Progenitor cell of endocrine pancreas (in vitro differentiated cells): ENCODE measurements around the gene RHOBTB1. TPM values are rescaled to one million over a fixed set of nuclear protein-coding genes. Genes with fewer than 3 reads are reported as not detected.

ENCODE experiments used
- DNase-seq: peaks from one replicate; pipeline ENCODE4 v3.0.0; 2021; ENCODE audit warnings: low spot score; ENCODE audit not compliant: unreplicated experiment
- H3K27ac Mint-ChIP-seq: 2 replicates; pipeline ENCODE4 v1.8.0; 2021; ENCODE audit warnings: mild to moderate bottlenecking, moderate library complexity, mixed read lengths
- H3K27me3 Mint-ChIP-seq: 2 replicates; pipeline ENCODE4 v1.8.0; 2021; ENCODE audit warnings: mixed read lengths
- H3K36me3 Mint-ChIP-seq: 2 replicates; pipeline ENCODE4 v1.8.0; 2022; ENCODE audit warnings: mixed read lengths; ENCODE audit not compliant: insufficient read depth
- H3K4me1 Mint-ChIP-seq: 2 replicates; pipeline ENCODE4 v1.8.0; 2021; ENCODE audit warnings: low read depth, mixed read lengths
- H3K4me3 Mint-ChIP-seq: 2 replicates; pipeline ENCODE4 v1.8.0; 2021; ENCODE audit warnings: low read depth, mild to moderate bottlenecking, moderate library complexity, mixed read lengths
- H3K9me3 Mint-ChIP-seq: 2 replicates; pipeline ENCODE4 v1.8.0; 2021; ENCODE audit warnings: low read depth, mixed read lengths
- total RNA-seq: library from RNA; stranded (reverse); gene quantifications from 2 replicates; pipeline ENCODE4 v1.2.1, GENCODE V29; 2021
- TF ChIP-seq, protein P1 (sequence below): fragments of 200-600 bp; sonication (generic); IDR thresholded peaks from one replicate; pipeline ENCODE4 v1.5.0; 2021; ENCODE audit warnings: antibody characterized with exemption, mild to moderate bottlenecking; ENCODE audit not compliant: unreplicated experiment

The RHOBTB1 gene
- total RNA-seq, 1 donor from 2014 or later = 21.7 TPM

GRCh38 chr10:60970526-60970925 is 26.5 kb upstream of the RHOBTB1 start:
- peaks cover 10% of the 10 kb centered on the region for H3K4me1 Mint-ChIP-seq
- H3K9me3 Mint-ChIP-seq = no peaks in the 10 kb centered on the region
- H3K4me3 Mint-ChIP-seq = no peak overlapping the region
- H3K36me3 Mint-ChIP-seq = no peaks in the 10 kb centered on the region
- H3K27ac Mint-ChIP-seq = no peak overlapping the region
- H3K27me3 Mint-ChIP-seq = no peaks in the 10 kb centered on the region
- DNase-seq = no peak
- TF ChIP-seq, protein P1, sequence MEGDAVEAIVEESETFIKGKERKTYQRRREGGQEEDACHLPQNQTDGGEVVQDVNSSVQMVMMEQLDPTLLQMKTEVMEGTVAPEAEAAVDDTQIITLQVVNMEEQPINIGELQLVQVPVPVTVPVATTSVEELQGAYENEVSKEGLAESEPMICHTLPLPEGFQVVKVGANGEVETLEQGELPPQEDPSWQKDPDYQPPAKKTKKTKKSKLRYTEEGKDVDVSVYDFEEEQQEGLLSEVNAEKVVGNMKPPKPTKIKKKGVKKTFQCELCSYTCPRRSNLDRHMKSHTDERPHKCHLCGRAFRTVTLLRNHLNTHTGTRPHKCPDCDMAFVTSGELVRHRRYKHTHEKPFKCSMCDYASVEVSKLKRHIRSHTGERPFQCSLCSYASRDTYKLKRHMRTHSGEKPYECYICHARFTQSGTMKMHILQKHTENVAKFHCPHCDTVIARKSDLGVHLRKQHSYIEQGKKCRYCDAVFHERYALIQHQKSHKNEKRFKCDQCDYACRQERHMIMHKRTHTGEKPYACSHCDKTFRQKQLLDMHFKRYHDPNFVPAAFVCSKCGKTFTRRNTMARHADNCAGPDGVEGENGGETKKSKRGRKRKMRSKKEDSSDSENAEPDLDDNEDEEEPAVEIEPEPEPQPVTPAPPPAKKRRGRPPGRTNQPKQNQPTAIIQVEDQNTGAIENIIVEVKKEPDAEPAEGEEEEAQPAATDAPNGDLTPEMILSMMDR = no peak

DNA sequence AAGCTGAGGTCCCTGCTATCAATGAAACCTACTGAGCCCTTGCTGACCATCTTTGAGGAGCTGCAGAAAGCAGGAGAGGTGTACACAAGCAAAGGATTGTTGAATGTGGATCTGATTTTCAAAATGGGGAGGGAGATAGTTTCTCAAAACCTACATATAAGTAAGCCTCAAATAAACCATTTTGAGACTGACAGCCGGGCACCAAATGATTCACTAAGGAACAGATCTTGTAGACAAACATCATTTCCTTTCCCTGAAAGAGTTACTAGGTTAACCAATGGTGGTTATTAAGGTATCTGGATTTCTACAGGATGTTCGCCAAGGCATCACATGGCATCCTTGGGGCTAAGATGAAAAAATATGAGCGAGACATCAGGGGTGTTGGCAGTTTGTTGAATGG is 24.5 kb upstream of the RHOBTB1 start:
- H3K9me3 Mint-ChIP-seq = no peaks in the 10 kb centered on the region
- H3K36me3 Mint-ChIP-seq = no peaks in the 10 kb centered on the region
- TF ChIP-seq, protein P1 = no peak
- DNase-seq = no peak
- H3K27ac Mint-ChIP-seq = no peak overlapping the region
- peaks cover 6% of the 10 kb centered on the region for H3K4me1 Mint-ChIP-seq
- no peak overlapping the region for H3K4me3 Mint-ChIP-seq
- no peaks in the 10 kb centered on the region for H3K27me3 Mint-ChIP-seq

- H3K9me3 Mint-ChIP-seq = no peaks in the 10 kb centered on the region
- TF ChIP-seq, protein P1 = no peak
- no peaks in the 10 kb centered on the region for H3K27me3 Mint-ChIP-seq
- DNase-seq = no peak
- H3K36me3 Mint-ChIP-seq = no peaks in the 10 kb centered on the region
- peaks cover 6% of the 10 kb centered on the region for H3K4me1 Mint-ChIP-seq
- no peak overlapping the region for H3K4me3 Mint-ChIP-seq
- H3K27ac Mint-ChIP-seq = no peak overlapping the region
These were observed 24.0 kb upstream of the RHOBTB1 start for GRCh38 chr10:60967854-60968484.

DNA sequence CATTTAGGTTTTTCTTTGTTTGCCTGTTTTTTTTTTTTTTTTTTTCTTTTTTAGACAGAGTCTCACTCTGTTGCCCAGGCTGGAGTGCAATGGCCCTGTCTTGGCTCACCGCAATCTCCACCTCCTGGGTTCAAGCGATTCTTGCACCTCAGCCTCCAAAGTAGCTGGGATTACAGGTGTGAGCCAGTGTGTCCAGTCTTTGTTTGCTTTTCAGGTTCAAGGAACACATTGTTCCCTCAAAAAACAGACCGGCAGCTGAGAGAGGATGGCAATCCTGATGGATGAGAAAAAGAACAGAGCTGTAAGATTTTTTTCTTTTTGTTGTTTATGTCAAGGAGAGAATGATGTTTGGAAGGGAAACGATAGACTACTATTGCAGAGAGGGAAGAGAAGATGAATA is 23.3 kb upstream of the RHOBTB1 start:
- Mint-ChIP-seq H3K27ac (no peak overlapping the region), H3K4me1 (peaks cover 6% of the 10 kb centered on the region), H3K36me3 (no peaks in the 10 kb centered on the region), H3K27me3 (no peaks in the 10 kb centered on the region), H3K9me3 (no peaks in the 10 kb centered on the region), H3K4me3 (no peak overlapping the region)
- no peak for DNase-seq
- TF ChIP-seq, protein P1 = no peak

DNA sequence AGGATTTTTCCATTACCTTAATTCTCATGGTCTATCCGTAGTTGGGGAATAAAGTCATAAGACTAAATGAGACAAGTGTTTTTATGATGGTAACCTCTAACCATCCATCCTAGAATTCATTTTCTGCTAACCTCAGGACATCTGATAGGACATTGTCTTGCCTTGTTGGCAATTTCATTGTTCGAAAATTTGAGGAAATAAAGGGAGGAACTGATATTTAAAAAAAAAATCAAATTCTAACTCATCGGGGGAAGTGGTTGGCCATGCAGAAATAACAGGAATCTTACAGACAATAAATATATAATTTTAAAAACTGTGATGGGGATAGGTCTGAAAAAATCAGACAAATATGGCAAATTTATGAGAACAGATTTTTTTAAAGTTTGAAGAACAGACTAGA is 21.7 kb upstream of the RHOBTB1 start:
- no peak overlapping the region for H3K4me3 Mint-ChIP-seq
- peaks cover 6% of the 10 kb centered on the region for H3K4me1 Mint-ChIP-seq
- no peak for DNase-seq
- H3K27ac Mint-ChIP-seq = no peak overlapping the region
- TF ChIP-seq, protein P1 = no peak
- no peaks in the 10 kb centered on the region for H3K9me3 Mint-ChIP-seq
- H3K36me3 Mint-ChIP-seq = no peaks in the 10 kb centered on the region
- H3K27me3 Mint-ChIP-seq = no peaks in the 10 kb centered on the region
